ENCODE results near the gene CDKL1. TPM values are rescaled to one million over a fixed set of nuclear protein-coding genes. Genes with fewer than 3 reads are reported as not detected.

The CDKL1 gene
- total RNA-seq, 2 experiments from 2014 or later: 1.5 to 2.0 TPM

DNA sequence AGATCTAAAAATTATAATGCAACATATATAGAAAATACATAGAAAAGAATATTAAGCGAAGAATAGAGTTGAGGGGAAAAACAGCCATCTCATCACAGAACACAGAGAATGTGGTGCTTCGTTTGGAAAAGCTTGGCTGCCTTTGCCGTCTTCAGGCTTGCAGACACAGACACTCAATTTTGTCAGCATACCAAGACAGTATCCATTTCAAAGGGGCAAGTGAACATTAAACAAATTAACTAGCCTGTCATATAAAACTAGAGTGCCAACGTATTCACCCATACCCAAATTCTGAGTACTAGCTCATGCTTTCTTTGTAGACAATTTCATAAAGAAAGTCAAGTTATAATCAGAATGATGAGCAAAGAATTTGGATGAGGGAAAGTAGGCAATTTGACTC, 44.1 kb downstream of the CDKL1 start:
- Mint-ChIP-seq H3K9me3 (no peaks in the 10 kb centered on the region), H3K4me3 (no peak overlapping the region), H3K27me3 (ENCODE audit: low read depth) (no peaks in the 10 kb centered on the region), H3K36me3 (ENCODE audit: low read depth) (peaks cover 2% of the 10 kb centered on the region), H3K4me1 (ENCODE audit: low read depth) (peaks cover 3% of the 10 kb centered on the region), H3K27ac (no peak overlapping the region)
- CTCF ChIA-PET: interaction anchor here (1.0 kb wide), 1 partner anchor 12 kb away, joined by 3 read pairs; no protein-coding TSS in a partner anchor
- intact Hi-C loops (cut with micrococcal nuclease): no loop called here
- DNase-seq: no peak

DNA sequence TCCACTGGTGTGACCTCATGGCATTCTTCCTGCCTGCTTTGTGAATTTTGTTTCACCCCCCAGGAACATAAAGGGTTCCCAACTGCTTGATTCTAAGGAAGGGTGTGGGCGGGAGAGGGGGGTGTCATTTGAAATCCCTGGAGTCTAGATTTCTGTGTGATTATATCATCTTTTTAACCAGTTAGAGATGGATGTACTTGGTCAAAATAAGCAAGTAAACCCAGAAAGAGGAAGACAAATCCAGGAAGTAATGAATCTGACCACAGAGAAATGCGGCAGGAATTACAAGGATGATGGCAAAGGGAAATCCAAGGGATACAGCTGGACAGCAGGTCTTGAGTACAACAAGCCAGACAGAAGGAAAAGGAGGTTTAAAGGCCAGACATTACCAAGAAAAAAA, 45.7 kb downstream of the CDKL1 start:
- no peak overlapping the region for H3K27ac Mint-ChIP-seq
- no peak for DNase-seq
- H3K4me3 Mint-ChIP-seq: no peak overlapping the region
- peaks cover 3% of the 10 kb centered on the region for H3K4me1 Mint-ChIP-seq (ENCODE audit: low read depth)
- H3K9me3 Mint-ChIP-seq: no peaks in the 10 kb centered on the region
- H3K36me3 Mint-ChIP-seq (ENCODE audit: low read depth): no peaks in the 10 kb centered on the region
- H3K27me3 Mint-ChIP-seq (ENCODE audit: low read depth): no peaks in the 10 kb centered on the region
- intact Hi-C loops (cut with micrococcal nuclease): no loop called here
- CTCF ChIA-PET: interaction anchor here (0.6 to 1.3 kb wide), 3 partner anchors 18 to 933 kb away, joined by 3 to 10 read pairs (median 4); no protein-coding TSS in a partner anchor

DNA sequence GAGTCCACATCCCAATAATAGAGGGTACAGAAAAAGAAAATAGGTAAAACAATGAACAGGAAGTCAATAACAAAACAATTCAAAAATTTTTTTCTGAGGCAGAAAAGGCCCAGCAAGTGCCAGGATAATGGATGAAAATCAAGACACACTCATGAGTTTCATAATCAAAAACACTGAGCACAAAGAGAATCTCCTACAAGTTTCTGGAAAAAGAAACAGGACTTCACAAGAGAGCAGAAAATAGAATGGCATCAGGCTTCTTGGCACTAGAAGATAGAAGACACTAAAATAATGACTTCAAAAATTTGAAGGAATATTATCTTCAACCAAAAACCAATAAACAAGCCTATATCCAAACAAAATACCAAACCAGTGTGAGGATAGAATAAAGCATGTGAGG, 47.7 kb downstream of the CDKL1 start:
- Mint-ChIP-seq H3K27me3 (ENCODE audit: low read depth) (no peaks in the 10 kb centered on the region), H3K4me1 (ENCODE audit: low read depth) (peaks cover 13% of the 10 kb centered on the region), H3K4me3 (no peak overlapping the region), H3K36me3 (ENCODE audit: low read depth) (no peaks in the 10 kb centered on the region), H3K27ac (no peak overlapping the region), H3K9me3 (no peaks in the 10 kb centered on the region)
- CTCF ChIA-PET: interaction anchor here (1.6 kb wide), 1 partner anchor 10 kb away, joined by 4 read pairs; no protein-coding TSS in a partner anchor
- DNase-seq: no peak
- intact Hi-C loops (cut with micrococcal nuclease): loop anchor here (10.0 kb wide), 1 partner anchor 746 kb away; the partner anchor contains the start of gene TRIM9

DNA sequence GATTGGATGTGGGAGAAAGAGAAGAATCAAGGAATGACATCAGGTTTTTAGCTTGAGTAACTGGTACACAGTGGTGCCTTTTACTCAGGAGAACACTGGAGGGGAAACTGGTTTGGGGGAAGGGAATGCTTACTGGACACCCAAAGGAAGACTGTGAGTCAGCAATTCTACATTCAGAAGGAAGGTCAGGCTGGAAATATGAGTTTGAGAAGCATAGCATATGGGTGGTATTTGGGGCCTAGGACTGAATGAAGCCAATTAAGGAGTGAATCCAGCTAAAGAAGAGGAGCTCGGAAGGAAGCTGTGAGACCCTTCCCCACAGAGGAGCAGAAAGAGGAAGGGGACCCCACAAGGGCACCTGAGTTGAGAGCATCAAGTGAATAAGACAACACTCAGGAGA, 49.2 kb downstream of the CDKL1 start:
- CTCF ChIA-PET: interaction anchor here (0.6 to 1.6 kb wide), 4 partner anchors 12 to 766 kb away, joined by 3 to 4 read pairs (median 4); no protein-coding TSS in a partner anchor
- Mint-ChIP-seq H3K36me3 (ENCODE audit: low read depth) (no peaks in the 10 kb centered on the region), H3K4me1 (ENCODE audit: low read depth) (peaks cover 25% of the 10 kb centered on the region), H3K9me3 (no peaks in the 10 kb centered on the region), H3K4me3 (no peak overlapping the region), H3K27me3 (ENCODE audit: low read depth) (no peaks in the 10 kb centered on the region), H3K27ac (no peak overlapping the region)
- intact Hi-C loops (cut with micrococcal nuclease): loop anchor here (10.0 kb wide), 1 partner anchor 747 kb away; the partner anchor contains the start of gene TRIM9
- DNase-seq: no peak

DNA sequence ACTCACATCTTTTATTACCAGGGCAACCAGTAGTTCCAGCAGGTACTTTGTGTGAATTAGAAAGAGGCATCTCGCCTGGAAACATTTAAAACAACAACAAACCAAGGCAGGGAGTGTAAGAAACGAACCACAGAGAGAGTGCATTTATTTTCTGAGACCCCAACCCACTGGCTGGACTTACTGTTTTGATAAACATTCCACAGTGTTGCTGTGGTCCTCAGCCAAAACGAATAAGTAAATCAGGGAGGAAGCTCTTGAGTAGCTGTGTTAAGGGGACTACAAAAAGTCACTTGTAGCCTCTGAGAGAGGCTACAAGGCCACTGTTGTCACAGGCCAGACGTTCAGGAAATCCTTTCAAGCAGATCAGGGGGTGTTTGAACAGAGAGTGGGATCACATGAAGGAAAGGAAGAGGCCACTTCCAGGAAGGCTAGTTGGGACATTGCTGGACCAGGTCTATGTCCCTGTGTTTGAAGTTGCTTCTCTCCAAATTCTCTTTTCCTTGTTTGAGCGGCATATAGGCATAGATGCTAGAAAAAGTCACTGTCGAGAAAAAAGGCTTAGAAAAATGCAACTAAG, 50.7 kb downstream of the CDKL1 start:
- H3K27ac Mint-ChIP-seq: no peak overlapping the region
- intact Hi-C loops (cut with micrococcal nuclease): loop anchor here (2.0 to 10.0 kb wide), 4 partner anchors 107 to 749 kb away; partner anchors contain the start of gene TRIM9
- no peak for DNase-seq
- H3K9me3 Mint-ChIP-seq: no peaks in the 10 kb centered on the region
- H3K4me3 Mint-ChIP-seq: no peak overlapping the region
- no peaks in the 10 kb centered on the region for H3K27me3 Mint-ChIP-seq (ENCODE audit: low read depth)
- H3K4me1 Mint-ChIP-seq (ENCODE audit: low read depth): peaks cover 26% of the 10 kb centered on the region
- CTCF ChIA-PET: interaction anchor here (0.6 to 2.3 kb wide), 4 partner anchors 17 to 186 kb away, joined by 3 to 5 read pairs (median 4); partner anchors contain the start of gene MAP4K5
- no peaks in the 10 kb centered on the region for H3K36me3 Mint-ChIP-seq (ENCODE audit: low read depth)

DNA sequence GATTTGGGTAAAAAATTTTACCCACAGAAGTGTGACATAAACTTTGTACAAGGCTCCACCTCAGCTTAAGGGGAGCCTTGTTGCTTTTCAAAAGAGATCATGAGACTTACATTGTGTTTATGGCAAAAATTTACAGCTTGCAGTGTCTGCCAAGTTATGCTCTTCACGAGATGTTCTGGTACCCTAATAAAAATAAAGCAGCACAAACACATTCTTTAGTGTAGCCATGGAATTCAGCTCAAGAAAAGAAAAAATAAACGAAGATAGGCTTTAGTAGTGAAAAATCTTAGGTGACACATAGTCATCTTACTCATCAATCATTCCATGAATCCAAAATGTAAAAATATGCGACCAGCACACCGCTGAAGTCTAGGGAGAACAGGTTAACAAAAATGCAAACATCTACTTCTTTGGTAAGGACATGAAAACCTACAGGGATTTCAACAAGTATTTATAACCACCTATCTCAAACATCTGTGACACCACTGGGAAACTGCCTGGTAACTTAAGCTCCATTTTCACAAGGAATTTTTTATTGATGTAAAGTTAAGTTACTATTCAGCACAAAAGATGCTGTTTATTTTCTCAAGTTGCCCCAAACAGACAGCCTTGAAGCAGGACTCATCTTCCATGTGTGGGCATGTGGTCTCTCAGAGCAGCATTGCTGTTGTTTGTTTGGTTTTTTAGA, 51.7 kb downstream of the CDKL1 start:
- no peaks in the 10 kb centered on the region for H3K27me3 Mint-ChIP-seq (ENCODE audit: low read depth)
- no peaks in the 10 kb centered on the region for H3K9me3 Mint-ChIP-seq
- H3K36me3 Mint-ChIP-seq (ENCODE audit: low read depth): no peaks in the 10 kb centered on the region
- H3K27ac Mint-ChIP-seq: no peak overlapping the region
- no peak for DNase-seq
- H3K4me1 Mint-ChIP-seq (ENCODE audit: low read depth): peaks cover 26% of the 10 kb centered on the region
- no peak overlapping the region for H3K4me3 Mint-ChIP-seq
- intact Hi-C loops (cut with micrococcal nuclease): loop anchor here (1.0 to 10.0 kb wide), 17 partner anchors 18 to 750 kb away; partner anchors contain the start of genes CDKL1, MAP4K5, SAV1 and TRIM9
- CTCF ChIA-PET: interaction anchor here (0.7 to 2.3 kb wide), 7 partner anchors 11 to 417 kb away, joined by 3 to 12 read pairs (median 5); partner anchors contain the start of gene MAP4K5

DNA sequence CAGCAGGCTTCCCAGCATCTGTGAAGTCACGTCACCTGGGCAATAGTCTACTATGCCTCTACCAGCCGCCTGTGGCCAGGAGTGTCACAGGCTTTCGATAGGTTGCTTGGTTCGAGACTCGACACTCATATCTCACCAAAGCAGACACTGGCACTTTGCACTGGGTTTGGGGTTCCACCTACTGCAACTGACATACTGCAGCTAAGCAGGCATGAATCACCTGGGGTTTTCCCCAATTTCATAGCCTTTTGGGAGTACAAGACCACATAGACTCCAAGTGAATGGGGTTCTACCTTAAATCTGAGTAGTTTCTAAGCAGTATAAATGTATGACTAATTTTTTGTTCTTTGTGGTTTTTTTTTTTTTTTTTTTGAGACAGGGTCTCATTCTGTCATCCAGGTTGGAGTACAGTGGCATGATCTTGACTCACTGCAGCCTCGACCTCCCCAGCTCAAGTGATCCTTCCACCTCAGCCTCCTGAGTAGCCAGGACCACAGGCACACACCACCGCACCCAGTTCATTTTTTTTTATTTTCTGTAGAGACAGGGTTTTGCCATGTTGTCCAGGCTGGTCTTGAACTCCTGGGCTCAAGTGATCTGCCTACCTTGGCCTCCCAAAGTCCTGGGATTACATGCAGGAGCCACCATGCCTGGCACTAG, 52.4 kb downstream of the CDKL1 start:
- CTCF ChIA-PET: interaction anchor here (0.5 to 2.1 kb wide), 7 partner anchors 11 to 418 kb away, joined by 3 to 12 read pairs (median 6); no protein-coding TSS in a partner anchor
- H3K4me3 Mint-ChIP-seq: no peak overlapping the region

DNA sequence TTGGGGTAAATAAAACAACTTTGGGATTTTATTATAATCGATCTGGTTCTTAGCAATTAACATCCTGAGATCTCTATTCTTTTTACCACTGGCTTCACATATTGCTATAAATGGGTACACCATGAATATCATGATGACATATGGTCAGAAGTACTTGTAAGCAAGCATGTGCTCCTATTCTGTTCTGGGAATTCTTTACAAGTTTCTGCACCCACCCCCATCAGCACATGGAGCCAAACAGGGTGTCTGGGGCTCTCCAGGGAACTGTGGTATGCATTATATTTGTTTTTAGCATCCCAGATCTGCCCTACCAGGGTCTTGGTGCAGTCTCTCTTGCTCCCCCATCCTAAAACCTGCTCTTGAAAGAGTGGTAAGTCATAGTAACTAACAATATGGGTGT, 53.2 kb downstream of the CDKL1 start:
- Mint-ChIP-seq H3K27ac (no peak overlapping the region), H3K27me3 (ENCODE audit: low read depth) (no peaks in the 10 kb centered on the region), H3K36me3 (ENCODE audit: low read depth) (no peaks in the 10 kb centered on the region), H3K9me3 (no peaks in the 10 kb centered on the region), H3K4me3 (no peak overlapping the region), H3K4me1 (ENCODE audit: low read depth) (peaks cover 26% of the 10 kb centered on the region)
- CTCF ChIA-PET: interaction anchor here (1.1 to 2.1 kb wide), 4 partner anchors 11 to 179 kb away, joined by 3 to 12 read pairs (median 6); no protein-coding TSS in a partner anchor
- intact Hi-C loops (cut with micrococcal nuclease): loop anchor here (5.0 to 10.0 kb wide), 2 partner anchors 534 to 751 kb away; partner anchors contain the start of gene TRIM9
- DNase-seq: no peak

More for the DNA sequence above, 52.4 kb downstream of the CDKL1 start:
- no peaks in the 10 kb centered on the region for H3K36me3 Mint-ChIP-seq (ENCODE audit: low read depth)
- peaks cover 26% of the 10 kb centered on the region for H3K4me1 Mint-ChIP-seq (ENCODE audit: low read depth)
- intact Hi-C loops (cut with micrococcal nuclease): loop anchor here (1.0 to 10.0 kb wide), 17 partner anchors 19 to 751 kb away; partner anchors contain the start of genes CDKL1, MAP4K5, SAV1 and TRIM9
- DNase-seq: peak; percentile 93
- peak overlapping the region; percentile 51 for H3K27ac Mint-ChIP-seq
- no peaks in the 10 kb centered on the region for H3K27me3 Mint-ChIP-seq (ENCODE audit: low read depth)
- no peaks in the 10 kb centered on the region for H3K9me3 Mint-ChIP-seq

DNA sequence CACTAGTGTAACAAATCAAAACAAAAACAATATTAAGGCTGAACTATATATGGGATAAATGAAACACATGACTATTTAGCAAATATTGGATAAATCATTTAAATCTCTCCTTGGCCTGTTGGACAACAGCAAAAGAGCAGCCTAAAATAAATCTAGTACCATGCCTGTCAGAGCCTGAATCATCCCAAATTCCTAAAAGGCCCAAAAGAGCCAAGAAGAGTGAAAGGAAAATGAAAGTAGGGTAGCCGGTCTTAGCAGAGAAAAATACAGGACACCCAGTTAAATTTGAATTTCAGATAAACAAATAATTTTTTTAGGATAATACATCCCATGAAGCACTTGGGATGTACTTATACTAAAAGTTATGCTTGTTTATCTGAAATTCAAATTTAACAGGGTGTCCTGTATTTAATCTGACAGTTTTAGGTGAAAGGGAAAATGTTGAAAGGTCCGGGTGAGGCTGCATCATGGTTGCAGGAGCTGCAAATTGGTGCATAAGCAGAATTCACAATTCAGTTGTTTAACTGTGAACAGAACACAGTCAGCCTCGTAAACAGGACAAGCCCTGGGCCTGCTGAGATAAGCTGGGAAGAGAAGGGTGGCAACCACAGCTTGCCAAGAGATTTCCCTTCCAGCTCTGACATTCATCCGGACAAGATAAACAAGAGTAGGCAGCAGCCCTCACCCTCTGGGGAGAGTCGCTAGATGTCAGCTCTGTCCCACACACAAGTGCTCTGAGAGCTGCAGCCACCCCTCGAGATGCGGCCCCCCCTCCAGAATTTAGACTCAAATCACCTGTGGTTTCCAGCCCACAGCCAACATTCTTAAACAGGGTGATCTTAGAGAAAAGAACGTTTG, 54.2 kb downstream of the CDKL1 start:
- H3K27me3 Mint-ChIP-seq (ENCODE audit: low read depth): no peaks in the 10 kb centered on the region
- H3K4me1 Mint-ChIP-seq (ENCODE audit: low read depth): peaks cover 26% of the 10 kb centered on the region
- intact Hi-C loops (cut with micrococcal nuclease): loop anchor here (5.0 to 10.0 kb wide), 2 partner anchors 535 to 752 kb away; partner anchors contain the start of gene TRIM9
- no peak overlapping the region for H3K4me3 Mint-ChIP-seq
- H3K36me3 Mint-ChIP-seq (ENCODE audit: low read depth): no peaks in the 10 kb centered on the region
- CTCF ChIA-PET: interaction anchor here (0.5 to 1.7 kb wide), 7 partner anchors 10 to 417 kb away, joined by 3 to 14 read pairs (median 5); partner anchors contain the start of gene MAP4K5
- no peak overlapping the region for H3K27ac Mint-ChIP-seq
- no peaks in the 10 kb centered on the region for H3K9me3 Mint-ChIP-seq
- peak; percentile 79 for DNase-seq

DNA sequence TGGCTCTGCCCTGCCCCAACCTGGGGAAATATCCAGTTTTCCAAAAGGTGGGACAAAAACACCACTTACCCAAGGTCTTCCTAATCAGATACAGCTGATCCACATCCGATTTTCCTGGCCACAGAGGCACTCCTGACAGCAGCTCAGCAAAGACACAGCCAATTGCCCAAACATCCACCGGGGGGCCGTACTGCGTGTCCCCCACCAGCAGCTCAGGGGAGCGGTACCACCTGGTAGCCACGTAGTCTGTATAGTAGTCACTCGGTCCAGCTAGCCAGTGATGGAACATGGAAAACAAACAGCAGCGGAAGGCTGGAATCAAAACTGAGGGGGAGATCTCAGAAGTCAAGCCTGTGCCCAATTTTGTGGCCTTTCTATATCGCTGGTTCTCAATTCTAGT, 55.7 kb downstream of the CDKL1 start:
- Mint-ChIP-seq H3K36me3 (ENCODE audit: low read depth) (no peaks in the 10 kb centered on the region), H3K9me3 (no peaks in the 10 kb centered on the region), H3K27me3 (ENCODE audit: low read depth) (no peaks in the 10 kb centered on the region), H3K27ac (no peak overlapping the region), H3K4me3 (no peak overlapping the region), H3K4me1 (ENCODE audit: low read depth) (peaks cover 32% of the 10 kb centered on the region)
- intact Hi-C loops (cut with micrococcal nuclease): loop anchor here (5.0 to 10.0 kb wide), 2 partner anchors 536 to 754 kb away; partner anchors contain the start of gene TRIM9
- CTCF ChIA-PET: interaction anchor here (1.5 to 1.6 kb wide), 2 partner anchors 13 to 19 kb away, joined by 6 to 8 read pairs; no protein-coding TSS in a partner anchor
- DNase-seq: no peak

DNA sequence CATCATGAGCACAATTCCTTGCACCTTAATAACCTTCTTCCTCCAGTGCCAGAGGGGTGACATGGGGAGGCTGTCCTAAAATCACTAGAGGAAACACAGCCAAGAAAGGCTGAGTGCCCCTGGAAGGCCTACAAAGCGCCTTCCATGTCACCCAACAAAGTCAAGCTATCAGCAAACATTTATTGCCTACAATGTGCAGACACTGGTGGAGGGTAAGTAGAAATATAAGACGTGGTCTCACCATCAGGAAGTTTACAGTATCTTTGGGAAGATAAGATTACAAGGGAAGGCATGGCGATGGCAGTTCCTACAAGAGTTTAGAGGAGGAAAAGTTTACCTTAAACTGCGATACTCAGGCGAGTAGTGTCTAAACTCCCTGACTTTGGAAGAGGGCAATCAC, 56.6 kb downstream of the CDKL1 start:
- CTCF ChIA-PET: interaction anchor here (0.5 to 1.6 kb wide), 5 partner anchors 10 to 417 kb away, joined by 3 to 8 read pairs (median 3); no protein-coding TSS in a partner anchor
- no peak overlapping the region for H3K4me3 Mint-ChIP-seq
- no peaks in the 10 kb centered on the region for H3K9me3 Mint-ChIP-seq
- DNase-seq: no peak
- no peaks in the 10 kb centered on the region for H3K27me3 Mint-ChIP-seq (ENCODE audit: low read depth)
- H3K27ac Mint-ChIP-seq: no peak overlapping the region
- intact Hi-C loops (cut with micrococcal nuclease): loop anchor here (5.0 to 10.0 kb wide), 2 partner anchors 537 to 755 kb away; partner anchors contain the start of gene TRIM9
- H3K36me3 Mint-ChIP-seq (ENCODE audit: low read depth): no peaks in the 10 kb centered on the region
- H3K4me1 Mint-ChIP-seq (ENCODE audit: low read depth): peaks cover 37% of the 10 kb centered on the region

Measured in activated naive CD4-positive, alpha-beta T cell treated with anti-CD3 and anti-CD28 coated beads for 36 hours (primary cell).